Endometrial microvascular endothelial cells (primary cell): ENCODE data around the gene ESR1. TPM values are rescaled to one million over a fixed set of nuclear protein-coding genes. Genes with fewer than 3 reads are reported as not detected.
"Not testable (repeated sequence)": the region's sequence is repeated elsewhere in the genome, so short reads cannot be mapped to it uniquely, and the experiment has no call there.

ENCODE experiments used
- in situ Hi-C: cut with HindIII; loops from 2 replicates; pipeline ENCODE4 v1.10.0; 2017; ENCODE audit warnings: low sequenced_read_pairs, low pct_unique_long_range_greater_than_20kb; ENCODE audit errors: inconsistent ontology term
- total RNA-seq: library from RNA; depleted of rRNA; stranded (reverse); fragments of >200 nt; gene quantifications from one replicate; pipeline ENCODE4 v1.2.3, GENCODE V29; 2015; ENCODE audit errors: inconsistent ontology term

The ESR1 gene
- total RNA-seq, 1 donor from 2014 or later = not detected

GRCh38 chr6:151806757-151807512 is 547 bp upstream of the ESR1 start:
- in situ Hi-C loops = no loop called here

GRCh38 chr6:151808371-151809241 is 1.1 kb downstream of the ESR1 start:
- in situ Hi-C loops = no loop called here

- in situ Hi-C loops = no loop called here
These were observed 3.6 kb downstream of the ESR1 start for GRCh38 chr6:151811081-151811480.

GRCh38 chr6:151813858-151814257 is 6.4 kb downstream of the ESR1 start:
- in situ Hi-C loops = no loop called here

- in situ Hi-C loops = no loop called here
These were observed 7.1 kb downstream of the ESR1 start for GRCh38 chr6:151814614-151815013.

- in situ Hi-C loops = no loop called here
These were observed 15.0 kb downstream of the ESR1 start for GRCh38 chr6:151822252-151823111.

- in situ Hi-C loops = no loop called here
These were observed 19.1 kb downstream of the ESR1 start for GRCh38 chr6:151826517-151827142.

GRCh38 chr6:151832710-151833109 is 25.2 kb downstream of the ESR1 start:
- in situ Hi-C loops = no loop called here

- in situ Hi-C loops = no loop called here
These were observed 27.9 kb downstream of the ESR1 start for GRCh38 chr6:151835396-151835795.

GRCh38 chr6:151837223-151837622 is 29.7 kb downstream of the ESR1 start:
- in situ Hi-C loops = no loop called here

GRCh38 chr6:151842816-151843215 is 35.3 kb downstream of the ESR1 start:
- in situ Hi-C loops = no loop called here

GRCh38 chr6:151847064-151847463 is 39.6 kb downstream of the ESR1 start:
- in situ Hi-C loops = no loop called here

GRCh38 chr6:151850479-151851003 is 43.1 kb downstream of the ESR1 start:
- in situ Hi-C loops = no loop called here

GRCh38 chr6:151858294-151858693 is 50.8 kb downstream of the ESR1 start:
- in situ Hi-C loops = no loop called here

- in situ Hi-C loops = no loop called here
These were observed 55.0 kb downstream of the ESR1 start for GRCh38 chr6:151862461-151862860.

GRCh38 chr6:151867361-151867869 is 59.9 kb downstream of the ESR1 start:
- in situ Hi-C loops = not testable (repeated sequence)

- in situ Hi-C loops = no loop called here
These were observed 61.9 kb downstream of the ESR1 start for GRCh38 chr6:151869345-151869744.

- in situ Hi-C loops = no loop called here
These were observed 62.3 kb downstream of the ESR1 start for GRCh38 chr6:151869787-151870186.
